ENCODE results near the gene IGFL1. TPM values are rescaled to one million over a fixed set of nuclear protein-coding genes. Genes with fewer than 3 reads are reported as not detected.

The IGFL1 gene
- not detected for total RNA-seq (2021; ENCODE audit: unreplicated experiment)
- not detected in 2 replicates for polyA plus RNA-seq (2012)
- Bru-seq, nascent RNA, result not detected
- BruChase-seq, experiment 1, labeled RNA remaining after a 6-hour chase, result not detected
- not detected for BruChase-seq, experiment 2, labeled RNA remaining after a 2-hour chase
- long read RNA-seq, result 0 reads

DNA sequence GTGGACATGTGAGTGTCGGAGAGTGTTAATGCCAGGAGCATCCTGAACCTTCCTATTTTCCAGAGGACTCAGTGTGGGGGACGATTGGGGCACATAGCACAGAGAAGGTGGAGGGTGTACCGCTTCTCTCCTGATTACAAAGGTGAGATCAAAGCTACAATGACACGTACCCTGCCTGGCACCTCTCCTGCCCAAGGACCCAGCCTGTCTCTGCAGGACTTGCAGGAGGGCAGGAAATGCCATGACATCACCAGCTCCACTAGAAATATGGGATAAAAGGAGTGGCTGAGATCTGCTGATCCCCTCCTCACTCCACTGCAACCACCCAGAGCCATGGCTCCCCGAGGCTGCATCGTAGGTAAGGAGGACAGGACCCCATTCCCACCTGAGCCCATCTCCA is at the start of gene IGFL1:
TSS of gene IGFL1 (plus strand) at position 301 of the 400 bp plus-strand sequence. CDS start at position 334, 33 bp downstream.
- Histone ChIP-seq H3K9me2 (ENCODE audit: insufficient read depth) (no peaks in the 10 kb centered on the region), H3K9ac (ENCODE audit: low read length) (no peak within 1 kb of the TSS), H3K4me3 (replicated peaks in 1 of 2; ENCODE audit: low read depth in 1 of 2, low read length in 2 of 2) (no peak within 1 kb of the TSS), H4K20me1 (ENCODE audit: insufficient read depth) (no peaks in the 10 kb centered on the region), H3K36me3 (ENCODE audit: control insufficient read depth in 1 of 2, insufficient read depth in 2 of 2, low read length in 2 of 2) (no peaks in the 10 kb centered on the region), H2AFZ (ENCODE audit: low read depth, low read length, poor library complexity, severe bottlenecking) (no peak within 1 kb of the TSS), H3K79me2 (ENCODE audit: insufficient read depth, low read length) (no peaks in the 10 kb centered on the region), H3K9me3 (ENCODE audit: control insufficient read depth in 1 of 2, insufficient read depth in 1 of 2, low read depth in 1 of 2, low read length in 2 of 2) (no peaks in the 10 kb centered on the region), H3K27ac (ENCODE audit: low read depth, low read length) (no peak within 1 kb of the TSS), H3K4me2 (ENCODE audit: low read length) (no peak within 1 kb of the TSS), H3K4me1 (ENCODE audit: control insufficient read depth in 1 of 2, insufficient read depth in 2 of 2, low read length in 2 of 2) (no peaks in the 10 kb centered on the region), H3K27me3 (ENCODE audit: insufficient read depth, low read length) (peaks cover 66% of the 10 kb centered on the region)
- ChIA-PET CTCF (no interaction called here), POLR2A (no interaction called here), RAD21 (ENCODE audit: low non-redundant PET in 1 of 2, low total read pairs in 2 of 2, uncharacterized antibody in 2 of 2, unreplicated experiment in 2 of 2) (no interaction called here)
- no TSS peak for BruUV-seq (replicated peaks)
- TF ChIP-seq SP1 (IDR thresholded peaks at IDR 0.05; ENCODE audit: low read depth) (no peak), SIN3A (IDR thresholded peaks at IDR 0.05; ENCODE audit: low read depth) (no peak), CBX3 (IDR thresholded peaks at IDR 0.05; ENCODE audit: low read depth) (no peak), ZFX (IDR thresholded peaks at IDR 0.05) (no peak), YY1 (IDR thresholded peaks at IDR 0.05; ENCODE audit: extremely low read depth, insufficient replicate concordance, low read depth, low read length) (no peak), ELF1 (IDR thresholded peaks at IDR 0.05; ENCODE audit: borderline replicate concordance, low read depth) (no peak), EGR1 (IDR thresholded peaks at IDR 0.05; ENCODE audit: low read depth) (no peak), POLR2A (IDR thresholded peaks at IDR 0.05; ENCODE audit: borderline replicate concordance, extremely low read depth, insufficient read depth, insufficient read length) (no peak), EZH2phosphoT487 (IDR thresholded peaks at IDR 0.05; ENCODE audit: borderline replicate concordance) (no peak), TCF7L2 (IDR thresholded peaks at IDR 0.05; ENCODE audit: borderline replicate concordance, extremely low read depth, insufficient read depth, insufficient read length) (no peak), EZH2 (IDR thresholded peaks at IDR 0.05) (no peak), RAD21 (IDR thresholded peaks at IDR 0.05; ENCODE audit: low read depth) (no peak), SRF (IDR thresholded peaks at IDR 0.05; ENCODE audit: low read depth) (no peak)
- TF ChIP-seq, protein P1, sequence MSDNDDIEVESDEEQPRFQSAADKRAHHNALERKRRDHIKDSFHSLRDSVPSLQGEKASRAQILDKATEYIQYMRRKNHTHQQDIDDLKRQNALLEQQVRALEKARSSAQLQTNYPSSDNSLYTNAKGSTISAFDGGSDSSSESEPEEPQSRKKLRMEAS (IDR thresholded peaks at IDR 0.05), result no peak
- TF ChIP-seq, protein P2, sequence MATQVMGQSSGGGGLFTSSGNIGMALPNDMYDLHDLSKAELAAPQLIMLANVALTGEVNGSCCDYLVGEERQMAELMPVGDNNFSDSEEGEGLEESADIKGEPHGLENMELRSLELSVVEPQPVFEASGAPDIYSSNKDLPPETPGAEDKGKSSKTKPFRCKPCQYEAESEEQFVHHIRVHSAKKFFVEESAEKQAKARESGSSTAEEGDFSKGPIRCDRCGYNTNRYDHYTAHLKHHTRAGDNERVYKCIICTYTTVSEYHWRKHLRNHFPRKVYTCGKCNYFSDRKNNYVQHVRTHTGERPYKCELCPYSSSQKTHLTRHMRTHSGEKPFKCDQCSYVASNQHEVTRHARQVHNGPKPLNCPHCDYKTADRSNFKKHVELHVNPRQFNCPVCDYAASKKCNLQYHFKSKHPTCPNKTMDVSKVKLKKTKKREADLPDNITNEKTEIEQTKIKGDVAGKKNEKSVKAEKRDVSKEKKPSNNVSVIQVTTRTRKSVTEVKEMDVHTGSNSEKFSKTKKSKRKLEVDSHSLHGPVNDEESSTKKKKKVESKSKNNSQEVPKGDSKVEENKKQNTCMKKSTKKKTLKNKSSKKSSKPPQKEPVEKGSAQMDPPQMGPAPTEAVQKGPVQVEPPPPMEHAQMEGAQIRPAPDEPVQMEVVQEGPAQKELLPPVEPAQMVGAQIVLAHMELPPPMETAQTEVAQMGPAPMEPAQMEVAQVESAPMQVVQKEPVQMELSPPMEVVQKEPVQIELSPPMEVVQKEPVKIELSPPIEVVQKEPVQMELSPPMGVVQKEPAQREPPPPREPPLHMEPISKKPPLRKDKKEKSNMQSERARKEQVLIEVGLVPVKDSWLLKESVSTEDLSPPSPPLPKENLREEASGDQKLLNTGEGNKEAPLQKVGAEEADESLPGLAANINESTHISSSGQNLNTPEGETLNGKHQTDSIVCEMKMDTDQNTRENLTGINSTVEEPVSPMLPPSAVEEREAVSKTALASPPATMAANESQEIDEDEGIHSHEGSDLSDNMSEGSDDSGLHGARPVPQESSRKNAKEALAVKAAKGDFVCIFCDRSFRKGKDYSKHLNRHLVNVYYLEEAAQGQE (IDR thresholded peaks at IDR 0.05; ENCODE audit: low read depth), result no peak
- intact Hi-C loops (cut with micrococcal nuclease), result no loop called here
- DNase-seq (ENCODE audit: low read depth, low spot score) (no peak), ATAC-seq (no peak)
